CMK (cell line): ENCODE data around the gene TAS2R38.
"Not testable (repeated sequence)": the region's sequence is repeated elsewhere in the genome, so short reads cannot be mapped to it uniquely, and the experiment has no call there.

Experiments used
- DNase-seq: peaks from one replicate; pipeline ENCODE4 v3.0.0-alpha.2; 2010; ENCODE audit warnings: low read depth

Gene TAS2R38

GRCh38 chr7:141973673-141974072, at the start of gene TAS2R38:
TSS of gene TAS2R38 (minus strand) at chr7:141973773. CDS start at chr7:141973689, 84 bp downstream.
- DNase-seq = no peak

- DNase-seq = no peak
These were observed 44.6 kb upstream of the TAS2R38 start for GRCh38 chr7:142018154-142018553.

GRCh38 chr7:142017451-142017850, 43.9 kb upstream of the TAS2R38 start:
- no peak for DNase-seq

GRCh38 chr7:142012825-142013511, 39.4 kb upstream of the TAS2R38 start:
- DNase-seq = no peak

GRCh38 chr7:142010952-142011548, 37.5 kb upstream of the TAS2R38 start:
- no peak for DNase-seq

GRCh38 chr7:142009187-142009586, 35.6 kb upstream of the TAS2R38 start:
- DNase-seq = no peak

GRCh38 chr7:142006577-142006976, 33.0 kb upstream of the TAS2R38 start:
- DNase-seq = no peak

GRCh38 chr7:142002179-142002578, 28.6 kb upstream of the TAS2R38 start:
- no peak for DNase-seq

GRCh38 chr7:142001163-142001874, 27.7 kb upstream of the TAS2R38 start:
- no peak for DNase-seq

GRCh38 chr7:142000244-142000643, 26.7 kb upstream of the TAS2R38 start:
- no peak for DNase-seq

GRCh38 chr7:141999058-141999623, 25.6 kb upstream of the TAS2R38 start:
- no peak for DNase-seq

GRCh38 chr7:141993354-141993753, 19.8 kb upstream of the TAS2R38 start:
- DNase-seq = no peak

GRCh38 chr7:141992688-141993087, 19.1 kb upstream of the TAS2R38 start:
- no peak for DNase-seq

GRCh38 chr7:141992156-141992555, 18.6 kb upstream of the TAS2R38 start:
- DNase-seq = no peak

- no peak for DNase-seq
These were observed 17.6 kb upstream of the TAS2R38 start for GRCh38 chr7:141991140-141991539.

- DNase-seq = no peak
These were observed 16.6 kb upstream of the TAS2R38 start for GRCh38 chr7:141990011-141990725.

GRCh38 chr7:141987803-141988202, 14.2 kb upstream of the TAS2R38 start:
- DNase-seq = not testable (repeated sequence)

- DNase-seq = no peak
These were observed 13.3 kb upstream of the TAS2R38 start for GRCh38 chr7:141986923-141987322.

GRCh38 chr7:141985926-141986325, 12.4 kb upstream of the TAS2R38 start:
- not testable (repeated sequence) for DNase-seq

GRCh38 chr7:141979568-141979967, 6.0 kb upstream of the TAS2R38 start:
- no peak for DNase-seq

- DNase-seq = no peak
These were observed 4.8 kb upstream of the TAS2R38 start for GRCh38 chr7:141978351-141978750.
